ENCODE results near the gene PFKFB3.
"Not testable (repeated sequence)": the region's sequence is repeated elsewhere in the genome, so short reads cannot be mapped to it uniquely, and the experiment has no call there.

Gene PFKFB3

GRCh38 chr10:6203331-6204062 lies 765 bp downstream of the PFKFB3 start:
- DNase-seq, result peak; percentile 21 to 26

GRCh38 chr10:6204063-6204340 lies 1.3 kb downstream of the PFKFB3 start:
- no peak for DNase-seq

- DNase-seq, result no peak
These were observed 1.8 kb downstream of the PFKFB3 start for GRCh38 chr10:6204341-6205191.

- DNase-seq, result not testable (repeated sequence)
These were observed 3.8 kb downstream of the PFKFB3 start for GRCh38 chr10:6206486-6206885.

- peak; percentile 29 to 34 for DNase-seq
These were observed 4.9 kb downstream of the PFKFB3 start for GRCh38 chr10:6207658-6208057.

- DNase-seq, result no peak
These were observed 6.1 kb downstream of the PFKFB3 start for GRCh38 chr10:6208799-6209235.

GRCh38 chr10:6211341-6211670 lies 8.6 kb downstream of the PFKFB3 start:
- no peak for DNase-seq

- DNase-seq, result no peak
These were observed 9.2 kb downstream of the PFKFB3 start for GRCh38 chr10:6211671-6212635.

- DNase-seq, result no peak
These were observed 10.1 kb downstream of the PFKFB3 start for GRCh38 chr10:6212806-6213205.

- no peak for DNase-seq
These were observed 10.6 kb downstream of the PFKFB3 start for GRCh38 chr10:6213257-6213905.

- no peak for DNase-seq
These were observed 11.2 kb downstream of the PFKFB3 start for GRCh38 chr10:6213908-6214307.

- no peak for DNase-seq
These were observed 11.9 kb downstream of the PFKFB3 start for GRCh38 chr10:6214612-6215011.

GRCh38 chr10:6215241-6215640 lies 12.5 kb downstream of the PFKFB3 start:
- DNase-seq, result no peak

GRCh38 chr10:6215683-6216484 lies 13.2 kb downstream of the PFKFB3 start:
- DNase-seq, result no peak

- no peak for DNase-seq
These were observed 14.2 kb downstream of the PFKFB3 start for GRCh38 chr10:6216916-6217315.

- DNase-seq, result no peak
These were observed 14.9 kb downstream of the PFKFB3 start for GRCh38 chr10:6217611-6218010.

- no peak for DNase-seq
These were observed 16.2 kb downstream of the PFKFB3 start for GRCh38 chr10:6218692-6219493.

- no peak for DNase-seq
These were observed 16.7 kb downstream of the PFKFB3 start for GRCh38 chr10:6219494-6219836.

GRCh38 chr10:6220418-6221191 lies 17.9 kb downstream of the PFKFB3 start:
- DNase-seq, result no peak

- no peak for DNase-seq
These were observed 18.6 kb downstream of the PFKFB3 start for GRCh38 chr10:6221192-6221940.
